Activated effector memory CD4-positive, alpha-beta T cell treated with Interleukin-2 at 50 U/mL for 16 hours (primary cell): ENCODE data around the gene AHRR.
"Not testable (repeated sequence)": the region's sequence is repeated elsewhere in the genome, so short reads cannot be mapped to it uniquely, and the experiment has no call there.

Experiments
- DNase-seq: peaks from one replicate; pipeline ENCODE4 v3.0.0-alpha.2; 2020

AHRR gene

DNA sequence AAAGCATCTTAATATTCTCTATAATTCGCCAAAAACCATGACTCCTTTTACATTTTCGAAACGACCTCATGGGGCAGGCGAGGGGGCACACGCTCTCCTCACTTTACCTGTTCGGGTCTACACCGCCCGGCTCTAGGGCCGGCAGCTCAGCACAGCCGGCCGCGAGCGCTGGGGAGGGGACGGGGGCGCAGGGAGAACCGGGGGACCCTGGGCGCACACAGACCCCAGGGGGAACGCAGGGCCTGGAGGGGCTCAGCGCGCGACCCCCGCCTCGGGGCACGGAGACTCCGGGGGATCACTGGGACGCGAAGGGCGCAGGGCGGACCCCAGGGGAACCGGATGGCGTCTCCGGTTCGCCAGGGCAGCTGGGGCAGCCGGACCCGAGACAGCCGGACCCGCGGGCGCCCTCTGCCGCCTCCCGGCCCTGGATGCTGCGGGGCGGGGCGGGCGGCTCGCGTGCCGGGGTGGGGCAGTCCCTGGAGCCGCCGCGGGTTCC lies at the start of gene AHRR:
TSS of gene AHRR (plus strand) at position 485 of the 496 bp plus-strand sequence. CDS start 22,189 bp downstream, outside the sequence.
- peak; percentile 20 for DNase-seq

DNA sequence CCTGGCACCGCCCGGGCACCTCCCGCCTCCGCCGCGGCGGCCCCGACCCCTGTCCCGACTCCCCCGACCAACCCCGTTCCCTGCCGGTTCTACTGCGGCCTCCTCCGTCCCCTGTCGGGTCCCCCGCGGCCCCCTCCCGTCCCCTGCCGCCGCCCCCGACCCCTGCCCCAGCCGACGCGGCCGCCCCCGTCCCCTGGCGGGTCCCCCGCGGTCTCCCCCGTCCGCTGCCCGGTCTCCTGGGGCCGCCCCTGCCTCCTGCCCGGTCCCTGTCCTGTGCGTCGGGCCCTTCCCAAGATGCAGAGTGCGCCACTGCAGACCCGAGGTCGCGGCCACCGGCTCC lies 49.7 kb upstream of the AHRR start:
- DNase-seq, result not testable (repeated sequence)

DNA sequence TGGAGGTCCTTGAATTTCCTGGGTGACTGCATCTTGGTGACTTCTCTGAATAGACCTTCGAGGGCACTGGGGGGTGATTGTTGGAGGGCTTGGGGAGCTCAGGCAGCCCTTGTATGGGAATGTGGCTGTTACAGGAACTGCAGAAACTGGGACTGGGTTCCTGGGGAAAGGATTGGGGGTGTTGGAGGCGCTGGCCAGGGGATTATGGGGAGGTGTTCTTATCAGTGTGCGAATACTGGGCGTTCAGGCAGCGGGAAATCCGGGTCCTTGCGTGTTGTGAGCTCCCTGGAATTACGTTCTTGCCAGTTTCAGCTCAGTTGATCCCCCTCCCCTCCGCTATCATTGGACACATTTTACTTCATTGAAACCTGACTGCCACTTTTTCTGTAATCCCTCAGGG lies 48.4 kb upstream of the AHRR start:
- DNase-seq, result not testable (repeated sequence)

DNA sequence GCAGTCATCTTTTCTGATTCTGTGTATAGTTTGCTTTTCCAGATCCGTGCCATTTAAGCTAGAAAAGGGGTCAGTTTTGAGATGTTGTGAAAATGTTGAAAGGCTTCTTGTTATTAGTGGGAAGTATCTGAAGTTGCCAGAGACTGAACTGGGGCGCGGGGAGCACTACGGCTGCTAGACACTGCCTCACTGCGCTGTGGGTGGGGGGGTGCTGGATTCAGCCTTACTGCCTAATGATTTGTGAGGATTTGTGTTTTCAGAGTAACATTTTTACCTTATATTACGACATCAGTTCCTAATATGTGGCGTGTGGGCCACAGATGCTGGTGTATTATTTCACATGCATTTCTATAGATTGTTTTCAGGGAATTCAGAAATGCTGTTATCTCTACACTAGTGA lies 48.0 kb upstream of the AHRR start:
- not testable (repeated sequence) for DNase-seq

DNA sequence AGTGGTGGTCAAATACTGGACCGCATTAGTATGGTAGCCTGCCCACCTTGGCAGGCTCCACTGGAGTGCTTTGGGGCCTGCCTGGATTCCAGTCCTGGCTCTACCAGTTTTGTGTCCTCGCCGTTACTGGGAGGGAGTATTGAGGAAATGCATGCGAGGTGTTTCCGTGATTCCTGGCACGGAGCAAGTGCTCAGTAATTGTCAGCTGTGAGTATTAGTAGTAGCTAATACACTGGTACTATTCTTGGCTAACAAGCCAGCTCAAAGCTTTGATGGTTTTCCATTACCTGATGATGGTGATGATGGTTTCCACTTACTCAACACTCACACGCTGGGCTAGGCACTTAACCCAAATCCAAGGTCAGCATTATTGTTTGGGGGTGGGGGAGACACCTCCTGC lies 47.2 kb upstream of the AHRR start:
- not testable (repeated sequence) for DNase-seq

DNA sequence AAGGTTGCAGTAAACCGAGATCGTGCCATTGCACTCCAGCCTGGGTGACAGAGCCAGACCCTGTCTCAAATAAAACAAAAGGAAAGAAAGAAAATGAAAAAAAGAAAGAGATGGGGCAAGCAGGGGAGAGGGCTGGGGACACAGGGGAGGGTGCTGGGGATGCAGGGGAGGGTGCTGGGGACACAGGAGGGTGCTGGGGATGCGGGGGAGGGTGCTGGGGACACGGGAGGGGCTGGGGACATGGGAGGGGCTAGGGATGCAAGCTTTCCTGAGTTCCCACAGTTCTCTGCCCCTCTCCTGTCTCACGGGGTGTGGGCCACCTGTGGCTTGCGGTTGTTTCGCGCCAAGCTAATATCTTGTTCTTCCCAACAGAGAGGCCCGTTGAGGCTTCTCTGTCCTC lies 42.9 kb upstream of the AHRR start:
- no peak for DNase-seq

DNA sequence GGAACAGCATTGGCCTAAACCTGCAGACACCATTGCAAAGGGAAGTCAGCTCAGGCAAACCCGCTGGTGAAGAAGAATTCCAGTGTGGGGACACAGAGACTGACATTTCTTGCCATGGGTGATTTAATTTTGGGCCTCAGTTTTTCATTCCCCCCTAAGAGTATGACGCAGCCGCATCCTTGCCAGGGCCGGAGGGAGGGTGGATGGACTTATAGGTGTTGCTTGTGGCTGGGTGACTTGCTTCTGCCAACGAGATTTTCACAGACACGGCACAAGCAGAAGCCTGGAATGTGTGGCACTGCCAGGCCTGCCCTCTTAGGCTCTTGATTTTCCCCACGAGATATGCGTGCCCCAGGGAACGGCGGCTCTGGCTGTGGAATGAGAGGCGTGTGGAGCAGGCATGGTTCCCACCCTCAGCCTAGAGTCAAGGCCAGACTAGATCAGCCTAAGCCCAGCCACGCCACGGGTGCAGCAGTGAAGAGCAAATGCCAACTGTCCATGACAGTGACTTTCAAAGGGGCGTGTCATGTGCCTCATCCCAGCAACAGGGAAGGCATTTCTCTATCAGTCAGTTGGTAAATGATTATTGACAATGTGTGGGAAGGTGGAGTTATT lies 42.4 kb upstream of the AHRR start:
- not testable (repeated sequence) for DNase-seq

- DNase-seq, result no peak
Measured at GRCh38 chr5:285991-286557, 35.4 kb upstream of the AHRR start.

DNA sequence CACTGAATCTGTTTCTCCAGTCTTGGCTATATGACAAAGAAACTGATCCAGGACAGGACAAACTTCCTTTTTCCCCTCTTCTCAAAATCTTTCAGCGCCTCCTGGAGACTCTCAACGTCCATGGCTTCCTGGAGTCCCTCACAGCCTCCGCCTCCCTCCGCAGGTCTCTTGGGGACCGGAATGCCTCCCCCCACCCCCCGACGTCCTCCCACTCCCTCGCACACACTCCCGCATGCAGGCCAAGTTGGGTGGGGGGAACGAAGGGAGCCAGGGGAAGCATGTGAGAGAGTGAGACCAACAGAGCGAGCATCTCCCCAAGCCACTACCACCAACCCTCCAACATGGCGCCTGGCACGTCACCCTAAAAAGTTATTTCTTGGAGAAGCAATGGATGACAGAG lies 31.3 kb upstream of the AHRR start:
- DNase-seq, result not testable (repeated sequence)

DNA sequence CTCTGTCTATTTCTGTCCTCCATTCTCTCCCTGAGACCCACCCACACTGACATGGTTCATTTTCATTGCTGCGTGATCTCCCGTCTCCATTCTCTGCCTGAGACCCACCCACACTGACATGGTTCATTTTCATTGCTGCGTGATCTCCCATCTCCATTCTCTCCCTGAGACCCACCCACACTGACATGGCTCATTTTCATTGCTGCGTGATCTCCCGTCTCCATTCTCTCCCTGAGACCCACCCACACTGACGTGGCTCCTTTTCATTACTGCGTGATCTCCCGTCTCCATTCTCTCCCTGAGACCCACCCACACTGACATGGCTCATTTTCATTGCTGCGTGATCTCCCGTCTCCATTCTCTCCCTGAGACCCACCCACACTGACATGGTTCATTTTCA lies 30.2 kb upstream of the AHRR start:
- not testable (repeated sequence) for DNase-seq

DNA sequence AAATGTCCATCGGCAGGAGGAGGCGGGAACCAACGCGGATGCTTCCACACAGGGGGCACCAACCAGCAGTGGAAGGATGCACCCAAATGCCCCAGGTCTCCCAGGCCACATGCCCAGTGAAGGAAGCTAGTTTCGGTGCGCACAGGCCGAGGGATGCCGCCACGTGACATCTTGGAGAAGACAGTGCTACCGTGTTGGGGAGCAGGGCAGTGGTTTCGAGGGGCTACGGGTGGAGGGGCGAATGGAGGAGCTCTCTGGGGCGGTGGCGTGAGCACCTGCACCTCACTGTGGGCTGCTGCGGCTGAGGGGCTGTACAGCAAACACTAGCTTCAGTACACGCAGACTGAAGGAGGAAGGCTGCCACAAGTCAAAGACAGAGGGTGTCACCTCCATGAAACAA lies 26.7 kb upstream of the AHRR start:
- not testable (repeated sequence) for DNase-seq

GRCh38 chr5:296207-296606 lies 25.3 kb upstream of the AHRR start:
- not testable (repeated sequence) for DNase-seq

DNA sequence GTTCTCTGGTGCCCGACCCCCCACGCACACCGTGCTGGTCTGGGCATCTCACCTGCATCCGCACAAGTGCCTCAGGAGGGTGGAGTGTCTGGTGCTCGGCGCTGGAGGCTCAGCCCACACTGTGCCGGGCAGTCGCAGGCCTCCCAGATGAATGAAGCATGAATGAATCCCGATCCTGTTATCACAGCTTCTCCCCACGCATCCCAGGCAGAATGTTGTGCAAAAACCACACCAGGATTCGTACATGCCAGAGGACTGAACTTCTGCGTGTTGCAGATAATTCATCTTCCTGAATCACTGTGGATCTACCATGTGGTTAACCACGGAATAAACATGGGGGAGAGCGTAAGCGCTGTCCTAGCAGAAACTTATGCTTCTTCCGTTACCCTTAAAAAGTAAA lies 24.6 kb upstream of the AHRR start:
- DNase-seq, result not testable (repeated sequence)

GRCh38 chr5:297448-297847 lies 24.1 kb upstream of the AHRR start:
- DNase-seq, result not testable (repeated sequence)

- DNase-seq, result not testable (repeated sequence)
Measured at GRCh38 chr5:297991-298736, 23.4 kb upstream of the AHRR start.

GRCh38 chr5:298737-299125 lies 22.8 kb upstream of the AHRR start:
- no peak for DNase-seq

DNA sequence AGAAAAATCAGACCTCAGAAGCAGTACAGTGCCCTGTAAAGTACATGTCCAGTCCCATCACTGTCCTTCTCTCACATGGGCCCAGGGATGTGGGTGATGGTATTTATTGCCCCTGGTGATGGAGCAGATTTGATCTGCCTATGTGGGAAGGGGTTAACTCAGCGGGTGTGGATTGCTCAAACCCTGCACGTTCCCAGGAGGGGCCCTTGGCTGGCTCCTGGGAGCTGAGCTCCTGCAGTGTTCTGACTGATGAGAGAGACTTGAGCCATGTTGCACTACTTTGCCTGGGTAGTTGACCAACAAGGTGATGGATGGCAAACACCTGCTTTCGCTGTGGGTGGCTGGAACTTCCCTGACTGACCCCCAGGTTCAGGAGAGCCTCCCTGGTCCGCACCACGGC lies 21.6 kb upstream of the AHRR start:
- DNase-seq, result not testable (repeated sequence)

DNA sequence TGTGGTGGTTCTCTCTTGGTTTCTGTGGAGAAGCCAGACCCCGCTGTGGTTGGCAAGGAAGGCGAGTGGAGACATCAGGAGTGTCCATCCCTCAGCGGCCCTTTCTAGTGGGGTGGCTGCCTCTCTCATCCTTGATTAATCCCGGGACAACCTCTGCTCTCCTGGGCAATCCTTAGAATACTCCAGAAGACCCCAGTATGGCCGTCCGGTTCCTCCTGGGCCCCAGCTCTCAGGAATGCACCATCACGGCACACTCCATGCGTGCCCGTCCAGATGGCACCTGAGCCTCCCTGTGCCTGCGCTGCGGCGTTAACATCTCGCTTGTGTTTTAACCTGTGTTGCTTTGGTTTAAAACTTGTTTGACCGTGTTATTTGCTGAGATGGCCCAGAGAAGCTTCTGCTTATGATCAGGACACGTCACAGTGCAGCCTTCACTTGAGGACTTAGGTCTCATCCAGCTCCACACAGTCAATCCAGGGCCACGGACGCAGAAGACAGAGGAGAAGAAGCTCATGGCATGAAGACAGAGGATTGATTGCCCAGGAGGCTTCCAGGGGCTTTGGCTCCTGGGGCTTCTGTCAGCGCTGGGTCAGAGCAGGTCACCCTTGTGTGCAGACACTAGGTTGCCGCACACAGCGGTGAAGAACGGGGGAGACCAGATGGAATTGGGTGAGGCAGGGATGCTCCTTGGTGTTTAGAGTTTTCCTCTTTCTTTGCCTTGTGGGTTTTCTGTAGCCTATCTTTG lies 20.7 kb upstream of the AHRR start:
- not testable (repeated sequence) for DNase-seq

DNA sequence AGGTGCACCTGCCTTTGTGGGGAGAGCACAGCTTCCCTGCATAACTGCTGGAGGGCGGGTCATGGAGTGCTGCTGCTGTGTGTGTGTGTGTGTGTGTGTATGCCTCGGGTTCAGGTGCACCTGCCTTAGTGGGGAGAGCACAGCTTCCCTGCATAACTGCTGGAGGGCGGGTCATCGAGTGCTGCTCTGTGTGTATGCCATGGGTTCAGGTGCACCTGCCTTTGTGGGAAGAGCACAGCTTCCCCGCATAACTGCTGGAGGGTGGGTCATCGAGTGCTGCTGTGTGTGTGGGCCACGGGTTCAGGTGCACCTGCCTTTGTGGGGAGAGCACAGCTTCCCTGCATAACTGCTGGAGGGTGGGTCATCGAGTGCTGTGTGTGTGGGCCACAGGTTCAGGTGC lies 19.1 kb upstream of the AHRR start:
- not testable (repeated sequence) for DNase-seq

DNA sequence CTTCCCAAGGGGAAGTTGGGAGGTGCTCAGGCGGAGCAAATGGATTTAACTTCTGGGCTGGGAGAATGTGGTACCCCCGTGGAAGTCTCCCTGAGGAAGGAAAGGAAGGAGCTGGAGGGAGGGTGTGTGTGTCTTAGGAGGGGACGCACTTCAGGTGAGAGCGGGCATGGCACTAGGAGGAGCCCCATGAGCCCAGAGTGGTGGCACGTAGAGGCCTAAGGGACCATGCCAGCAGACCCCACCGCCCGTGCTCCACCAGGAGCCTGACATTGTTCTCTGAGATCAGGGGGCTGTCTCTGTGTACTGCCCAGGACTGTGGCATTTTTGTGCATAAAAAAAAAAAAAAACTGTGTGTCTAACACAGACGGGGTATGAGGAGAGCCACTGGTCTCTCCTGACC lies 18.5 kb upstream of the AHRR start:
- DNase-seq, result no peak

DNA sequence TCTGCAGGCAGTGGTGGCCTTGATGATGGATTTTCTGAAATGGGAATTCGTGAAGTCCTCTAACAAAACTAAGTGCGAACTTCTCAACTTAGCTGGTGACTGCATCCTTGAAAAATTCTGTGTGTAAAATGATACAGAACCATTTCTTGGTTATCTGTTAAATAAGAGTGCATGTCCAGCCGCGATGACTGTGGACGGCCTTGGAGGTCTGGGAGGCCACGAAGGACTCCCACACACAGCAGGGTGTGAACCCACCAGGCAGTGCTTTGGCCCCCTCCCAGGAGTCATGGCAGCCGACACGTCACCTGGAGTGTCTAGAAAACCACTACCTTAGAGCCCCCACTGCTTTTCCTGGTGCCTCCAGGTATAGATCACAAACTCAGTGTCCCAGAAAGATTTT lies 17.8 kb upstream of the AHRR start:
- not testable (repeated sequence) for DNase-seq

GRCh38 chr5:305050-305449 lies 16.5 kb upstream of the AHRR start:
- DNase-seq, result no peak

DNA sequence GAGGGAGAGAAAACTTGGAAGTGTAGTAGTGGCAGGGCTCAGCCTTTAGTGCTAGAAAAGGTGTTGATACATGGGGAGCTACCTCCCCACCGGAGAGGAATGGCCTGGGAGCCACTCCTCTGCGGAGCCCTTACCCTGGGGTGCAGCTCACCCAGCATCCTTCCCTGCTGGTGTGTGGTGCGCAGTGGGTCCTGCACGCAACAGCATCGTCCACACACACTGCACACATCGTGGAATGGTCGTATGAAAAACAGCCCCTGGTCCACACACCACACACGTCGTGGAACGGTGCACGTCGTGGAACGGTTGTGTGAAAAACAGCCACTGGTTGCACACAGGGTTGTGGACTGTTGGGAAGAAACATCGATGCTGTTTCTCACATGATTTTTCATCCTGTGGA lies 16.1 kb upstream of the AHRR start:
- no peak for DNase-seq
